Panc1 (cell line): Measurements from ENCODE around the gene ERAL1. TPM values are rescaled to one million over a fixed set of nuclear protein-coding genes. Genes with fewer than 3 reads are reported as not detected.

Experiments used
- ATAC-seq: fragments of 200-7000 bp; cut with Tn5 transposase; 2 replicates; pipeline ENCODE4 v1.9.1; 2020; ENCODE audit warnings: mild to moderate bottlenecking, moderate library complexity
- BruUV-seq: library from RNA; stranded (reverse); fragments of 400-500 nt; replicated peaks from 2 replicates; lab custom pipeline; 2021; lab: Mats Ljungman, UMichigan
- CTCF ChIA-PET: fragments of 300-600 bp; sonication (Branson Sonifier 250); formaldehyde crosslinking; loops from one replicate; lab custom pipeline; 2022; ENCODE audit warnings: antibody characterized with exemption; lab: Charles Lee
- POLR2A ChIA-PET: fragments of 300-600 bp; sonication (Branson Sonifier 250); formaldehyde crosslinking; loops from one replicate; lab custom pipeline; 2022; ENCODE audit warnings: antibody characterized with exemption; lab: Charles Lee
- DNase-seq: peaks from one replicate; pipeline ENCODE4 v3.0.0-alpha.2; 2010; ENCODE audit warnings: low read depth, low spot score
- H3K27ac ChIP-seq: 2 replicates; pipeline ENCODE4 v1.5.1; 2011; ENCODE audit warnings: mild to moderate bottlenecking, low read length, inconsistent platforms
- H3K27me3 ChIP-seq: fragments of 200-500 bp; sonication (Bioruptor generic); 2 replicates; pipeline ENCODE4 v1.6.0; 2014; ENCODE audit warnings: low read length, inconsistent platforms; ENCODE audit not compliant: control insufficient read depth, insufficient read depth
- H3K36me3 ChIP-seq: fragments of 200-500 bp; sonication (Bioruptor generic); 2 replicates; pipeline ENCODE4 v1.5.1; 2014; ENCODE audit warnings: inconsistent platforms, mild to moderate bottlenecking, low read length, moderate library complexity; ENCODE audit not compliant: control insufficient read depth, insufficient read depth
- H3K4me1 ChIP-seq: 2 replicates; pipeline ENCODE4 v1.5.1; 2011; ENCODE audit warnings: inconsistent platforms, mild to moderate bottlenecking, low read length, moderate library complexity; ENCODE audit not compliant: control insufficient read depth, insufficient read depth
- H3K4me3 ChIP-seq, 2 experiments: 2 replicates each; pipeline ENCODE4 v1.5.1; 2011 to 2012; ENCODE audit warnings: low read depth in 2 of 2, low read length in 2 of 2, mild to moderate bottlenecking in 2 of 2, inconsistent platforms in 1 of 2, moderate library complexity in 1 of 2
- H3K9me3 ChIP-seq: fragments of 200-500 bp; sonication (Bioruptor generic); 2 replicates; pipeline ENCODE4 v1.5.1; 2014; ENCODE audit warnings: low read depth, mild to moderate bottlenecking, inconsistent platforms, low read length, moderate library complexity; ENCODE audit not compliant: control insufficient read depth, insufficient read depth
- CTCF ChIP-seq: fragments of 450-650 bp; IDR thresholded peaks from 2 replicates; pipeline ENCODE4 v1.5.1; 2017; ENCODE audit warnings: mild to moderate bottlenecking
- POLR2AphosphoS5 ChIP-seq: IDR thresholded peaks from 2 replicates; pipeline ENCODE4 v1.6.1; 2012; ENCODE audit warnings: mild to moderate bottlenecking, low read depth, low read length, moderate library complexity
- REST ChIP-seq, 2 experiments: IDR thresholded peaks; 2 replicates each; pipeline ENCODE4 v1.6.1; 2011 to 2012; ENCODE audit warnings: low read depth in 2 of 2, control low read depth in 1 of 2, low read length in 1 of 2, mild to moderate bottlenecking in 1 of 2, moderate library complexity in 1 of 2; ENCODE audit not compliant: insufficient read depth in 1 of 2
- SIN3A ChIP-seq: IDR thresholded peaks from 2 replicates; pipeline ENCODE4 v1.6.1; 2012; ENCODE audit warnings: low read depth, mild to moderate bottlenecking, low read length, moderate library complexity, borderline replicate concordance; ENCODE audit not compliant: insufficient read depth
- TCF7L2 ChIP-seq: IDR thresholded peaks from 2 replicates; pipeline ENCODE4 v1.6.1; 2011; ENCODE audit warnings: mild to moderate bottlenecking, low read depth, low read length, inconsistent platforms
- in situ Hi-C: cut with HindIII; loops from 2 replicates; pipeline ENCODE4 v1.10.0; 2016; ENCODE audit warnings: low sequenced_read_pairs, low pct_unique_long_range_greater_than_20kb
- intact Hi-C: fragments of 100-400 bp; cut with micrococcal nuclease; formaldehyde crosslinking; loops from one replicate; pipeline ENCODE4 v1.10.0; 2022; ENCODE audit not compliant: unreplicated experiment
- total RNA-seq: library from RNA; stranded (reverse); gene quantifications from one replicate; pipeline ENCODE4 v1.2.1, GENCODE V29; 2021; ENCODE audit not compliant: unreplicated experiment

The ERAL1 gene
- total RNA-seq, 1 experiment from 2014 or later, result 74.2 TPM

- in situ Hi-C loops, result no loop called here
- intact Hi-C loops, result no loop called here
- Histone ChIP-seq H3K27ac (no peak overlapping the region), H3K27me3 (no peaks in the 10 kb centered on the region), H3K36me3 (no peaks in the 10 kb centered on the region), H3K9me3 (no peaks in the 10 kb centered on the region), H3K4me3 (no peak overlapping the region), H3K4me1 (no peaks in the 10 kb centered on the region)
- BruUV-seq, result no TSS peak
- ChIA-PET POLR2A (interaction anchor here (0.6 kb wide), 1 partner anchor 167 kb away, joined by 4 read pairs; no protein-coding TSS in a partner anchor), CTCF (no interaction called here)
- no peak for ATAC-seq
- no peak for TF ChIP-seq REST (IDR thresholded peaks at IDR 0.05; ENCODE audit: insufficient read depth in 1 of 2, low read depth in 2 of 2, low read length in 1 of 2)
- TF ChIP-seq SIN3A, result no peak
- no peak for TF ChIP-seq TCF7L2
- no peak for TF ChIP-seq POLR2AphosphoS5
- TF ChIP-seq CTCF, result no peak
- no peak for DNase-seq
These were observed 34.0 kb downstream of the ERAL1 start for GRCh38 chr17:28888832-28889231.

GRCh38 chr17:28889996-28890395 is 35.2 kb downstream of the ERAL1 start:
- BruUV-seq, result no TSS peak
- POLR2A ChIA-PET, result no interaction called here
- no peaks in the 10 kb centered on the region for H3K4me1 ChIP-seq
- H3K4me3 ChIP-seq, result no peak overlapping the region
- TF ChIP-seq REST (IDR thresholded peaks at IDR 0.05; ENCODE audit: insufficient read depth in 1 of 2, low read depth in 2 of 2, low read length in 1 of 2), result no peak
- TF ChIP-seq SIN3A, result no peak
- no peak for TF ChIP-seq TCF7L2
- TF ChIP-seq CTCF, result no peak
- TF ChIP-seq POLR2AphosphoS5, result no peak
- DNase-seq (no peak), ATAC-seq (no peak)
- H3K27ac ChIP-seq, result no peak overlapping the region
- in situ Hi-C loops, result no loop called here
- H3K27me3 ChIP-seq, result no peaks in the 10 kb centered on the region
- CTCF ChIA-PET, result interaction anchor here (0.7 kb wide), 1 partner anchor 362 kb away, joined by 5 read pairs; no protein-coding TSS in a partner anchor
- H3K9me3 ChIP-seq, result no peaks in the 10 kb centered on the region
- intact Hi-C loops, result no loop called here
- no peaks in the 10 kb centered on the region for H3K36me3 ChIP-seq
